Measurements from ENCODE around the gene SORBS2.
"Not testable (repeated sequence)": the region's sequence is repeated elsewhere in the genome, so short reads cannot be mapped to it uniquely, and the experiment has no call there.

SORBS2 gene

DNA sequence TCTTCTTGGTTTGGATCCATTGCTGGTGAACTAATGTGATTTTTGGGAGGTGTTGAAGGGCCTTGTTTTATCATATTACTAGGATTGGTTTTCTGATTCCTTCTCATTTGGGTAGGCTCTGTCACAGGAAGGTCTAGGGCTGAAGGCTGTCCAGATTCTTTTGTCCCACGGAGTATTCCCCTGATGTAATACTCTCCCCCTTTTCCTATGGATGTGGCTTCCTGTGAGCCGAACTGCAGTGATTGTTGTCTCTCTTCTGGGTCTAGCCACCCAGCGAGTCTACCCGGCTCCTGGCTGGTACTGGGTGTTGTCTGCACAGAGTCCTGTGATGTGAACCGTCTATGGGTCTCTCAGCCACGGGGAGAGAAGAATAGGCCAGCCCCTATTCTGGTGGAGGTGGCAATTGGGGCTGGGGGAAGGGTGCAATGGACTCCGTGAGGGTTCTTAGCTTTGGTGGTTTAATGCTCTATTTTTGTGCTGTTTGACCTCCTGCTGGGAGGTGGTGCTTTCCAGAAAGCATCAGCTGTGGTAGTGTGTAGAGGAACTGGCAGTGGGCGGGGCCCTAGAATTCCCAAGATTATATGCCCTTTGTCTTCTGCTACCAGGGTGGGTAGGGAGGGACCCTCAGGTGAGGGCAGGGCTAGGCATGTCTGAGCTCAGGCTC lies 252.6 kb downstream of the SORBS2 start:
- DNase-seq (ENCODE audit: low read depth) = not testable (repeated sequence)

DNA sequence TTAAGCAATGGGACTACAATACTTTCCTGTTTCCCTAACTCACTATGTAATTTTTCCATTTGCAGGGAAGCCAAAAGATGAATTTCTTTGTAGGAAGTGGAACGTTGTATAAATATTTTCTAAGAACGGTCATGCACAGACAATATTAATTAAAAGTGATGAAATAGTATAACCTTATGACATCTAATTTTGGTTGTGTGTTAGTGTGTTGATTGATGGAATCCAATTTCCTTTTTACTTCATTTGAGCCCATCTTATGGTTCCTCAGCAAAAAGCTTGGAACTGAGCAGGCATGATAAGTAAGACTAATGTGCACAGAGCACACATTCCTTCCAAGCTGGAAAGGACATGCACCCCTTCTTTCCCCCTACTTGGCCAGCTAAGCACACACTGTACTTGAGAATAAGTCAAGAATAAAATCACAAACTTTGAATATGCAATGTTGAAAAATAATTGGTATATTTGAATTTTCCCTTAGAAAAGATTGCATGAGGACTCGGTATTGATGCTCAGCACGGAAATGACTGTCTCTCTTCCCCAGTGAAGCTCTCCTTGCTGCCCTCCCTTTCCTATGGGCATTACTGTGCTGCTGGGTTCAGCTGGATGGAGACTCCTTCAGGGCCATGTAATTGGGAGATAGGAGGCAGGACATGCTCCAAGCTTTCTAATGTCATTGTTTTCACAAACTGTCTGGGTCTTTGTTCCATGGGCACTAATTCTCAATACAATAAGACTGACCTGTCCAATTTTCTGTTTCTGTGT lies 257.4 kb downstream of the SORBS2 start:
- DNase-seq (ENCODE audit: low read depth) = no peak

DNA sequence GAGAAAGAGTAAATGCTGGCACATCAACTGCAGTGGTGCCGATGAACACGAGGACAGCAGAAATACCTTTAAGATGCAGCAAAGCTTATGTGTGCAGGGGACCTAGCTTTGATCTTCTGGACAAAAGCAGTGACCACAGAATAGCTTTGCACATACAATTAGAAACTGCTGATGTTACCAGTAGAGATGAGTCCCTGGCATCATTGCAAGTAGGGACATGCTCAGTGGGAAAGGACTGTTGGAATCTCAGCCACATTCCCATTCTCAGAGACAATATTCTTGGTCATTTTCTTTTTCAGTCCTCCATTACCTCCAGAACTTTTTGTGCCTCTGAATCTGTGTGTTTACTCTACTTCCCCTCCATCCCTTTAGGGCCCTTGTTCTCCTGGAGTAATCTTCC lies 259.7 kb downstream of the SORBS2 start:
- no peak for DNase-seq (ENCODE audit: low read depth)

DNA sequence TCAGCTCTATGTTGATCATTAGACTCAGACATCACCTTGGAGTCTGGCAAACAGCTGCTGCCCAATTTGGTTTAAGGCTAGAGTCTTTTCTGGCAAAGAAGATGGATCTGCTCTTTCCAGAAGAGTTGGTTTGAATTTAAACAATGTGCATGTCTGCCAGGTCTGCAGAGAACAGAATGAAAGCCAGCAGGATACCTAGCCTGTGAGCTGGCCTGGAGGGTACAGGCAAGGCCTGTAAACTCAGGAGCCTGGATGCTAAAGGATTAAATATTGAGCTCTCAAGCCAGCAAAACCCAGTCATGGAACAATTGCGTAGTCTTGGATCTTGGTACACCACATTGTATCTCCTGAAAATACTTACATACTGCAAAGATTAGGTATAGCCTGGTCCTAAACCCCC lies 261.1 kb downstream of the SORBS2 start:
- DNase-seq (ENCODE audit: low read depth) = no peak

DNA sequence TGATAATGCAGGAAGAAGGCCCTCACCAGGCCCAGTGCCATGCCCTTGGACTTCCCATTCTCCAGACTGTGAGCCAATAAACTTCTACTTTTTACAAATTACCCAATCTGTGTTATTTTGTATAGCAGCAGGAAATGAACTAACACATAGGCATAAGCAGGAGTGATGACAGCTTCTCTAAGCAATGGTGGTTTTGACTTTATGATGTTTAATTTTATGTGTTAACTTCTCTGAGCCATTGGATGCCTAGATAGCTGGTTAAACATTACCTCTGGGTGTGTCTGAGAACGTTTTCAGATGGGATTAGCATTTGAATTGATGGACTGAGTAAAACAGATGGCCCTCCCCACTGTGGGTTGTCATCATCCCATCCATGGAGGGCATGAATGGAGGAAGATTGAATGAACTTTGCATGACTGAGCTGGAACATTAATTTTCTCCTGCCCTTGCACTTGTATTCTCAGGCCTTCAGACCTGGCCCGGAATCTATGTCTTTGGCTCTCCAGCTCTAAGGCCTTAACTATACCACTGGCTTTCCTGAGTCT lies 262.8 kb downstream of the SORBS2 start:
- DNase-seq (ENCODE audit: low read depth) = no peak

DNA sequence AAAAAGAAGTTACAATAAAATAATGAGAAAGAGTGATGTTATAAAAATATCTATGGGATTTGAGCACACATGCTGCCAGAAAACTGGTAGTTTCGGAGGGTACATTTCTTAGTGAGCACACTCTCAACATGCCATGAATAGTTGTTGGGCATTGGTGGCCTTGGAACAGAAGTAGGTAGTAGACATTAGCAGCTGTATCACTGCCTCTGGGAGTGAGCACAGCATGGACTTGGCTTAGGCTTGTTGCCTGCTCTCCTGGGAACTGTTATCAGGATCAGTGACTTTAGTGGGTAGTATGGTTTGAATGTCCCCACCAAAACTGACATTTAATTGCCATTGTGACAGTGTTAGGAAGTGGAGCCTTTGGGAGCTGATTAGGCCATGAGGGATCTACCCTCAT lies 263.4 kb downstream of the SORBS2 start:
- no peak for DNase-seq (ENCODE audit: low read depth)

DNA sequence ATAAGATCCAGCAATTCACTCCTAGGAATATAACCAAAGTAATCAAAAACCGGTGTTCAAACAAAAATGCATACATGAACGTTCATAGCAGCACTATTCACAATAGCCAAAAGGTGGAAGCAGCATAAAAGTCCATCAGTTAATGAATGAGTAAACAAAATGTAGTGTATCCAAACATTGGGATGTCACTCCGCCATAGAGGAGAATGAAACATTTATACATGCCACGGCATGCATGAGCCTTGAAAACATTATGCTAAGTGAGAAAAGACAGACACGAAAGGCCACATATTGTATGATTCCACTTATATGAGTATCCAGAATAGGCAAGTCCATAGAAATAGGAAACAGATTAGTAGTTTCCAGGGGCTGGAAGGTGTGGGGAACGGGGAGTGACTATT lies 265.7 kb downstream of the SORBS2 start:
- DNase-seq (ENCODE audit: low read depth) = no peak

DNA sequence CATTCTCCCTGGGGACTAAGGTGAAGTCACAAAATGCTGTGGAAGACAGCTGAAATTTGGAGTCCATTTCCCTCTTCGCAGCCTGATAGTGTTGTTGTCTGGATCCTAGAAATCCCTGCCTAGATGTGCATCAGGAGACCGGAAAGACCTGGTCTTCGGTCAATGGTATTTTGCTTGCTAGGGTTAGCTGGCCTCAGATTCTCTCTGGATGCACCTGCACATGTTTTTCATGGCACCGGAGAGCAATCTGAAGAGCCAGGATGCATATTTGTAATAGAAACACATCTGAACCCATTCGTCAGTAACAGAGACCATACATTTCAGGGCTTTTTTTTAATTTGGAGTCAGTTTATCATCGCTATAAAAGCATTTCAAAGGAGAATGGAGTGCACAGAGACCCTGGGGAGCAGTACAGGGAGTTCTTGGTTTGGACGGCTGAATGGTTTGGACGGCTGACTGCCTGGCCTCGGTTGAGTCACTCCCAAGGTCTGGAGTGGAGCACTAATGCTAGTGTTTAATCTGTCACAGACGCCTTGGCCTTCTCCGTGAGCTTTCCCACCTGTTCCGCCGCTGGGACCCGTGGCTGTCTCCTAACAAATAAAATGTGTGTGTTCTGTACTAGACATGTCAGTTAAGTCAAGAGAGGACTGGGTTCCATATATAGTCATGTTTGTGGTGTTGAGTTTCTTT lies 269.2 kb downstream of the SORBS2 start:
- DNase-seq (ENCODE audit: low read depth) = no peak

DNA sequence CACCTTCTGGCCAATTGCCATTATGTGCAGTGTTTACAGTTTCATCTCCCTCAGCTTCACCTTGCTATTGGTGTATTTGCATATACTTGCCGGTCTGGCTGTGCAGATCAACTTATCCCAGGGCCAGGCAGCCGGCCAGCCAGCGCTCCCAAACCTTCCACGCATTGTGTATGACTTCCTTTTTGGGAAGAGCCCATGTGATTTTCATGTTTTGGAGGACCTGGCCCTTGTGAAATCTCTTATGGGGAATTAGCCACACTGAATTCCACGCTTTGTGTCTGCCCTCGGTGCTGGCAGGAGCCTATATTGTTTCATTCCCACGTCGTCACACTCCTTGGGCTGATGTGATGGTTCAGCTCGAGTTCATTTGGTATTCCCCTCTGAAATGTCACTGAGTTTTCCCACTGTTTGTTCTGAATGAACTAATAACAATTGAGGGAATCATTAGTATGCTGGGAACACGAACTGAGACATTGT lies 270.7 kb downstream of the SORBS2 start:
- DNase-seq (ENCODE audit: low read depth) = no peak

DNA sequence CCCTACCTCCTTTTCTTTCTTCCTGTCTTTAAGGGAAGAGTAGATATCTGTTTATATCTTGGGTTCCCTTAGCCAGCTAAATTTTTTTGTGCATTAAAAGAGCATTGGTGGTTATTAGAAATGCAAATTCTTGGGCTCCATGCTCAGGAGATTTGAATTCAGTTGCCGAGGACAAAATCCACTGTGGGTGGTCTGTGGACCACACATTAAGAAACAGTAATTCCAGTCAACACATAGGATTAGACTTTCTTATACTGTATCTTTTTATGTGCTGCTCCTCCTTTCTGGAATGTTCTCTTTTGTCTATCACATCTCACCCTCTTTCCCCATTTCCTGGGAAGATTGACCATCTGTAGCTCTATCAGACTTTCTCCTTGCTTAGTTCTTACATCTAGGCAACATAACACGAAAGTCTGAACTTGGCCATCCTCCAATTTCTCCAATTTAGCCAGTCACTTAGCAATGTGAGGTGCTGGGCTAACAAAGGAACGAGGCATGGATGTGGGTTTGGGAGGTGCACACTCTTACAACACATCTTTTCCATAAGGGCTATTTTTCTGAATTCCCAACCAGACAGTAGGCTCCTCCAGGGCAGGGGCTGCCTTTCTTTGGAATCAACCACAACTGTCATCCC lies 271.4 kb downstream of the SORBS2 start:
- DNase-seq (ENCODE audit: low read depth) = no peak

DNA sequence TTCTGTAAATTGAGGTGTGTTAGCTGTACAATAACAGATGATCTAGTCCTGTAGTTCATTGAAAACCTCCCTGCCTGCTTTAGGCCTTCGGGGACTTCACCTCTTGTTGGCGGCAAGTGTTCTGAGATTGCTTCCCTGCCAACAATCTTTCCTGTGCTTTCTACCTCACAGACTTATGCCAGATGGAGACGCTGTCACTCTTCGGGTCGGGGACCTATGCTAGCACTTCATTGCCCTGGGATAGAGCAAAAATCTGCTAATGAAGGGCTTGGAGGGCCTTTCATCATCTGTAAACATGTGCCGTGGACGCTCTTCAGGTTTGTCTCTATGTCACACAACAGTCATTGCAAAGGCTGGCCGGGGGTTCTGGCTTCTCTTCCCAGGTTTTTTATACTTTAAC lies 272.0 kb downstream of the SORBS2 start:
- no peak for DNase-seq (ENCODE audit: low read depth)

DNA sequence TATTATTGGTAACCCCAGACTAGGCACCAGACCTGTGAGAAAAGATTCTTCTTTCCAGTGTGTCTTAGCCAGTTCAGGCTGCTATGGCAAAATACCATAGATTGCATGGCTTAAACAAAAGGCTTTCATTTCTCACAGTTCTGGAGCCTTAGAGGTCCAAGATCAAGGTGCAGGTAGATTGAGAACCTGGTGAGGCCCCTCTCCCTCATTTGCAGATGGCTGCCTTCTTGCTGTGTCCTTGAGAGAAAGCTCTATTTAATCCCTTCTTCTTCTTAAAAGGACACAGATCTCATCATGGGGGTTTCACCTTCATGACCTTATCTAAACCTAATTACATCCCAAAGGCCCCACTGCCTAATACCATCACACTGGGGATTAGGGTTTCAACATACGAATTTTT lies 273.2 kb downstream of the SORBS2 start:
- DNase-seq (ENCODE audit: low read depth) = no peak

DNA sequence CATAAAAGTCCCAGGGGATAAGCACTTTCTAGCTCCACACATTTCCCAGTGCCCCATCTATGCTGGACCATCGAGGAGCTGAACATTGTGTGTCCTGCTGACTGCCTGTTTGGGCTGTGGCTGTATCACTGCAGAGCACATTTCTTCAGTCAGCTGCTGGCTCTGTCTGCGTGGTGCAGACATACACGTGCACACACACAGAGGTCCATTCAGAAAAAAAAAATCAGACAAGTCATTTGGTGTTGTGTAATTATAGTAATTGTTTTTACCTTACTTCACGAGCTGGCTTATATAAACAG lies 275.6 kb downstream of the SORBS2 start:
- DNase-seq (ENCODE audit: low read depth) = no peak

DNA sequence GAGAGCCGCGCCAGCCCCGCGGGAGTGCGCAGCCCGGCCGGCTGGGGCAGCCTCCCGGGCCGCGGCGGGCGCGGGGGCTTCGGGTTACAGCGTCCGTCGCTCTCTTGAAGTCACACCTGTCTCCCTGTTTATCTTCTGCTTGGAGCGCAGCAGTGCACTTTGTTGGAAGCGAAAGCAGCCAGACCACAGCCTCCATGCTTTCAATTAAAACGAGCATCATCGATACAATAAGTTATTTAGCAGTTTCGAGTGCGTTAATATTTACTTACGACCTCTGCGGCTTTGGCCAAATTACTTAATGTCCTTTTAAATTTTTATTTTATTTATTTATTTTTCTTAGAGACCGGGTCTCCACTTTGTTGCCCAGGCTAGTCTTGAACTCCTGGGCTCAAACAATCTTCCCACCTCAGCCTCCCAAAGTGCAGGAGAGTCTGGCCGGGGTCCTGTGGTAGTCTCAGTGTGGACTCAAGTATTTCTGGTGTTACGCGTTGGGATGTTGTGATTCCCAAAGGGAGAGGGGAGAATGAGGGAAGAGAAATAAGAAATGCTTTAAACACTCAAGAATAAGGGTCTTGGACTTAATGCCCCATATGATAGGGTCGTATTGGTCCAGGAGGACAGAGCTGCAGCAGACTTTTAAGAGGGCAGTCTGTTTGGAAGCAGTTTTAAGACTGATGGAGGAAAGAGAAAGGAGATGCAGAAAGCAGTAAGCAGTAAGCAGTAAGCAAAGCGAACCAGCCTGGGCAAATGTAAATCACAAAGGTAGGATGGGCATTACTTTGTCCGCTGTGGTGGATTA lies 276.2 kb downstream of the SORBS2 start:
- DNase-seq (ENCODE audit: low read depth) = no peak
